EL (cell line): ENCODE measurements around the gene SNAP47.
A peak's percentile ranks its signal among the peaks of the same experiment; 100 is the strongest.

Experiments used
- DNase-seq: peaks from one replicate; pipeline ENCODE4 v3.0.0-alpha.2; 2016

SNAP47 gene

DNA sequence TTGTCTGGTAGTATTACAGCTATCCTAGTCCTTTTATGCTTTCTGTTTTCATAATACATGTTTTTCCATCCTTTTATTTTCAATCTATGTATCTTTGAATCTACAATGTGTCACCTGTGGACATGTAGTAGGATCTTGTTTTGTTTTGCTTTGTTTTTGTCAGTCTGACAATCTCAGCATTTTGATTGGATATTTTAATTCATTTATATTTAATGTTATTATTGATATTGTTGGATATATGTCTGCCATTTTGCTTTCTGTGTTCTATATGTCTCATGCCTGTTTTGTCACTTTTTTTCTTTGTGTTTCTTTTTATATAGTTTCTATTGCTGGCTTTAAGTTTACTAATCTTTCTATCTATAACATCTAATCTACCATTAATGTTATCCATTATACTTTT, 68.7 kb downstream of the SNAP47 start:
- DNase-seq = no peak

- peak; percentile 84 for DNase-seq
Measured at GRCh38 chr1:227805606-227806197, 70.5 kb downstream of the SNAP47 start.

GRCh38 chr1:227808566-227808965, 73.3 kb downstream of the SNAP47 start:
- DNase-seq = peak; percentile 25

DNA sequence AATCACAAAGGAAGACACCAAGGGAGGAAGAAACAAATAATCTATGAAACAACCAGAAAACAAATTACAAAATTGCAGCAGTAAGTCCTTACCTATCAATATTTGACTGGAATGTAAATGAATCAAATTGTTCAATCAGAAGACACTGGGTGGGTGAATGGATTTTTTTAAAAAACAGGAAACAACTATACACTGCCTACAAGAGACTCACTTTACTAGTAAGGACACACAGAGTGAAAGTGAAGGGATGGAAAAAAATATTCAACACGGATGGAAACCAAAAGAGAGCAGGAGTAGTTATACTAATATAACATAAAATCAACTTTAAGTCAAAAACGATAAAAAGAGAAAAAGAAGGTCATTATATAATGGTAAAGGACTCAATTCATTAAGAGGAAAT, 73.8 kb downstream of the SNAP47 start:
- no peak for DNase-seq

GRCh38 chr1:227813962-227814361, 78.7 kb downstream of the SNAP47 start:
- DNase-seq = no peak

DNA sequence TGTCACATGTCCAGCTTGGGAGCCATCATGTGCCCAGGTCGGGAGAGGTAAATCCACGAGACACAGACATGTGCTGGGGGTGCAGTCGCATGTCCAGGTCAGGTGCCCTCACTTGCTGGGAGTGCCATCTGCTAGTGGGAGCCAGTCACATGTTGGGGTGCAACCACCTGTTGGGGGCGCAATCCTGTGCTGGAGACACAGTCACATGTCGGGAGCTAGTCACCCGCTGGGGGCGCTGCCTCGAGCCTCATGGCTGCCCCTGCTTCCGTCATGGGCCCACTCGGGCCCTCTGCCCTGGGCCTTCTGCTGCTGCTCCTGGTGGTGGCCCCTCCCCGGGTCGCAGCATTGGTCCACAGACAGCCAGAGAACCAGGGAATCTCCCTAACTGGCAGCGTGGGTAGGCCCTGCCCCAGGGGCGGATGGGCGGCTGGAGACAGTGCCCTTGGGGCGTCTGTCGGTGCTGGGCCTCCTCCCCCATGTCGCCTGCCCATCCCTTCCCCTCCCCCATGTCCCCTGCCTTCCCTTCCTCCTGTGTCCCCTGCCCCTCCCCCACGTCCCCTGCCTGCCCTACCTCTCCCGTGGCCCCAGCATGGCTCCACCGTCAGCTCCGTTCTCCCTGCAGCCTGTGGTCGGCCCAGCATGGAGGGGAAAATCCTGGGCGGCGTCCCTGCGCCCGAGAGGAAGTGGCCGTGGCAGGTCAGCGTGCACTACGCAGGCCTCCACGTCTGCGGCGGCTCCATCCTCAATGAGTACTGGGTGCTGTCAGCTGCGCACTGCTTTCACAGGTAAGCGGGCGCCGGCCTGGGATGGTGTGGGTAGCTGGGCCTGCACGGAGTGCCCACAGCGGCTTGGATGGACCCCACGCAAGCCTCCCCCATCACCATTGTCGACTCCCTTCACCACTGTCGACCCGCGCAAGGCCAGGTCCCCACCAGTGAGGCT, 80.5 kb downstream of the SNAP47 start, which contains the start of gene PRSS38:
TSS of gene PRSS38 (plus strand) at position 208 of the 942 bp plus-strand sequence. CDS start at position 250, 42 bp downstream.
- DNase-seq = no peak

GRCh38 chr1:227816750-227817446, 81.7 kb downstream of the SNAP47 start:
- no peak for DNase-seq

DNA sequence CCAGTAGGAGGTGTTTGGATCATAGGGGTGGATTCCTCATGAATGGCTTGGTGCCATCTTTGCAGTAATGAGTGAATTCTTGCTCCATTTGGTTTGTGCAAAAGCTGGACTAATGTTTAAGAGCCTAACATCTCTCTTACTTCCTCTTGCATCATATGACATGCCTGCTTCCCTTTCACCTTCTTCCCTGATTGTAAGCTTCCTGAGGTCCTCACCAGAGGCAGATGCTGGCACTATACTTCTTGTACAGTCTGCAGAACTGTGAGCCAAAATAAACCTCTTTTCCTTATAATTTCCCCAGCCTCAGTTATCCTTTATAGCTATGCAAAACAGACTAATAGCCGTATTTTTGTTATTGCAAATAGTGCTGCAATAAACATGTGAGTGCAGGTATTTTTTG, 88.3 kb downstream of the SNAP47 start:
- no peak for DNase-seq

GRCh38 chr1:227824204-227824603, 89.0 kb downstream of the SNAP47 start:
- no peak for DNase-seq

DNA sequence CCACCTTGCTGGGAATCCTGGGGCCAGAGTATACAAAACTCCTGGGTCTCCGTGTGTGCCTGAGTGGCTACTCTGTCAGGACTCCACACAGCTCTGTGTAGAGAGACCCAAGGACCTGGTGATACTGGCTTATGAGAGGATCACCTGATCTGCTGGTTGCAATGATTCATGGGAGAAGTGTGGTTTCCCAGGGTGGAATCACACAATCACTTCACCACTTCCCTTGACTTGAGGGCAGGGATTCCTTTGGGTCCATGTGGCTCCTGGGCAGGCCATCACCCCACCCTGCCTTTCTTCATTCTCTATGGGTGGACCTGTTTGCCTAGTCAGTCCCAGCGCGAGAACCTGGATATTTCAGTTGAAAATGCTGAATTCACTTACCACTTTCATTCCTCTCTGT, 93.6 kb downstream of the SNAP47 start:
- no peak for DNase-seq
